ENCODE measurements around the gene SOWAHA. TPM values are rescaled to one million over a fixed set of nuclear protein-coding genes. Genes with fewer than 3 reads are reported as not detected.
A peak's percentile ranks its signal among the peaks of the same experiment; 100 is the strongest.

The SOWAHA gene
- total and polyA plus RNA-seq, 4 donors, result 0.18 to 9.5 (median 0.41) TPM; not detected in 1

GRCh38 chr5:132776131-132776937 lies 36.8 kb upstream of the SOWAHA start:
- 1 to 2% methylated on average over 39 of the region's 39 CpGs for WGBS, 2 donors
- H3K4me1 ChIP-seq (ENCODE audit: control insufficient read depth in 1 of 2, insufficient read depth in 2 of 2, low read length in 2 of 2), result peaks cover 0 to 8% of the 10 kb centered on the region in 2 donors
- H3K27ac ChIP-seq (ENCODE audit: low read depth in 1 of 2, low read length in 2 of 2), result peak overlapping the region; percentile 75 to 83
- H3K36me3 ChIP-seq (ENCODE audit: control insufficient read depth in 1 of 2, insufficient read depth in 2 of 2, low read length in 1 of 2), result no peaks in the 10 kb centered on the region
- no peaks in the 10 kb centered on the region for H3K27me3 ChIP-seq (ENCODE audit: control insufficient read depth in 1 of 2, insufficient read depth in 2 of 2, low read length in 1 of 2)
- DNase-seq, result peak in 1 of 2 donors; percentile 60
- no peaks in the 10 kb centered on the region for H3K9me3 ChIP-seq (ENCODE audit: control insufficient read depth, low read length)
- H3K4me3 ChIP-seq (ENCODE audit: low read length in 2 of 2), result peak overlapping the region; percentile 90 to 97
- no peak for ATAC-seq (ENCODE audit: low FRiP score)
- intact Hi-C loops (cut with DNase I), result no loop called here

DNA sequence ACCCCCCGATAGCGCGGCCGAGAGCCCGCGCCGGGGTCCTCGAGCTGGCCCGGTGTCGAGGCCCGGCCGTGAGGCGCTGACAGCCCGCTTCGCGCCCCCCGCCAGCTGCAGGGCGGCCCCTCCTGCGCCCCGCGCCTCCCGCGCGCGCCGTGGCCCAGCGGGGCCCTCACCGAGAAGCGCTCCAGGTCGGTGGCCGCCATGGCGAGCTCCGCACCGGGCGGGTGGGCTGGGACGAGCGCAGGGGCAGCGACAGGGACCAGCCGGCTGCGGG lies 36.2 kb upstream of the SOWAHA start:
- no peak for ATAC-seq (ENCODE audit: low FRiP score)
- Histone ChIP-seq H3K36me3 (ENCODE audit: control insufficient read depth in 1 of 2, insufficient read depth in 2 of 2, low read length in 1 of 2) (no peaks in the 10 kb centered on the region), H3K4me3 (ENCODE audit: low read length in 2 of 2) (peak overlapping the region; percentile 90 to 97), H3K27ac (ENCODE audit: low read depth in 1 of 2, low read length in 2 of 2) (peak overlapping the region; percentile 65 to 83), H3K9me3 (ENCODE audit: control insufficient read depth, low read length) (no peaks in the 10 kb centered on the region), H3K4me1 (ENCODE audit: control insufficient read depth in 1 of 2, insufficient read depth in 2 of 2, low read length in 2 of 2) (peaks cover 0 to 8% of the 10 kb centered on the region in 2 donors), H3K27me3 (ENCODE audit: control insufficient read depth in 1 of 2, insufficient read depth in 2 of 2, low read length in 1 of 2) (no peaks in the 10 kb centered on the region)
- 1% methylated on average over 15 to 40 of the region's 40 CpGs for WGBS, 2 donors
- intact Hi-C loops (cut with DNase I), result no loop called here
- DNase-seq, result no peak

GRCh38 chr5:132777209-132778069 lies 35.7 kb upstream of the SOWAHA start, which contains the start of gene SEPTIN8:
Gene SEPTIN8, minus strand, starts transcription at chr5:132777239. Its CDS starts 102 bp downstream, at chr5:132777137.
- H3K27me3 ChIP-seq (ENCODE audit: control insufficient read depth in 1 of 2, insufficient read depth in 2 of 2, low read length in 1 of 2), result no peaks in the 10 kb centered on the region
- peak; percentile 74 to 88 for DNase-seq
- peak within 1 kb of the TSS; percentile 83 to 91 for H3K27ac ChIP-seq (ENCODE audit: low read depth in 1 of 2, low read length in 2 of 2)
- peak; percentile 77 for ATAC-seq (ENCODE audit: low FRiP score)
- 0 to 1% methylated on average over 54 to 82 of the region's 82 CpGs for WGBS, 2 donors
- H3K9me3 ChIP-seq (ENCODE audit: control insufficient read depth, low read length), result no peaks in the 10 kb centered on the region
- intact Hi-C loops (cut with DNase I), result no loop called here
- no peaks in the 10 kb centered on the region for H3K36me3 ChIP-seq (ENCODE audit: control insufficient read depth in 1 of 2, insufficient read depth in 2 of 2, low read length in 1 of 2)
- peak within 1 kb of the TSS; percentile 90 to 97 for H3K4me3 ChIP-seq (ENCODE audit: low read length in 2 of 2)
- peaks cover 4 to 5% of the 10 kb centered on the region in 2 donors for H3K4me1 ChIP-seq (ENCODE audit: control insufficient read depth in 1 of 2, insufficient read depth in 2 of 2, low read length in 2 of 2)

DNA sequence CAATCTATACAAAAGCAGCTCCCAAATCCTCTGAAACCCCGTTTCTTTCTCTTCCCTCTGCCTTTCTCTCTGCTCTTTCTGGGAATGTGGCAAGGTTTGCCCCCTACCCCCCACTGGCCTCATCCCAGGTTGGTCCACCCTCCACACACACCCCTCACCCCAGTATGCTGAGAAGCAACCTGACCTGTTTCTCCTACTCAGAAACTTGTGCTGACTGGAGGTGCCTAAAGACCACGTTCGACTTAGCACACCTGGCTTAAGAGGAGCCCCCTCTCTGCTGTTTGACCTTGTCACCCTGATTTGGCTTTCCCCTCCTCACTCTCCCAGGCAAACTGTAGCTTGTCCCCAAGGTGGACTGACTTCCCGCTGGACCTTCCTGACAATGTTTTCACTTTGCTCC lies 35.0 kb upstream of the SOWAHA start:
- no peak for ATAC-seq (ENCODE audit: low FRiP score)
- no peaks in the 10 kb centered on the region for H3K27me3 ChIP-seq (ENCODE audit: control insufficient read depth in 1 of 2, insufficient read depth in 2 of 2, low read length in 1 of 2)
- no peaks in the 10 kb centered on the region for H3K36me3 ChIP-seq (ENCODE audit: control insufficient read depth in 1 of 2, insufficient read depth in 2 of 2, low read length in 1 of 2)
- H3K4me1 ChIP-seq (ENCODE audit: control insufficient read depth in 1 of 2, insufficient read depth in 2 of 2, low read length in 2 of 2), result peaks cover 4 to 5% of the 10 kb centered on the region in 2 donors
- DNase-seq, result no peak
- H3K4me3 ChIP-seq (ENCODE audit: low read length in 2 of 2), result peak overlapping the region in 1 of 2 donors; percentile 97
- H3K9me3 ChIP-seq (ENCODE audit: control insufficient read depth, low read length), result no peaks in the 10 kb centered on the region
- peak overlapping the region in 1 of 2 donors; percentile 91 for H3K27ac ChIP-seq (ENCODE audit: low read depth in 1 of 2, low read length in 2 of 2)
- intact Hi-C loops (cut with DNase I), result no loop called here
- WGBS, 2 donors, result 47 to 54% methylated on average over 4 of the region's 4 CpGs

DNA sequence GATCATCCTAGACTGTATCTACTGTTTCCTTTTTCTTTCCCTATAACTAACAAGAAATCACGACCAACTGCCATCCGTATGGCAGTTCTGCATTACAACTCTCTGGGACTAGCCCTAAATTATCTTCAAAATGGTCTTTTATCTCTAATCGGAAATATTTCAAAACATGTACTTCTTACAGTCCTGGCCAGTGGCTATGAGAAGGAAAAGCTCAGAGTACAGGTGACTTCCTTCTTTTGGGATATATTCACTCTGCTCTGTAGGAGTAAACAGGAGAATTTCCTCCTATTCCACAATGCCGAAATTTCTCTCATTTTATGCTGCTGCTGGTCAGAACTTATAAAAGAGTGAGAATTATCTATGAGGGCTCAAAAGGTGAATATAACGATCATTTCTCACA lies 34.2 kb upstream of the SOWAHA start:
- H3K9me3 ChIP-seq (ENCODE audit: control insufficient read depth, low read length), result no peaks in the 10 kb centered on the region
- H3K4me3 ChIP-seq (ENCODE audit: low read length in 2 of 2), result no peak overlapping the region
- H3K27me3 ChIP-seq (ENCODE audit: control insufficient read depth in 1 of 2, insufficient read depth in 2 of 2, low read length in 1 of 2), result no peaks in the 10 kb centered on the region
- WGBS, 2 donors, result 72% methylated on average over 5 of the region's 5 CpGs
- H3K4me1 ChIP-seq (ENCODE audit: control insufficient read depth in 1 of 2, insufficient read depth in 2 of 2, low read length in 2 of 2), result peaks cover 1 to 4% of the 10 kb centered on the region in 2 donors
- no peak for DNase-seq
- no peaks in the 10 kb centered on the region for H3K36me3 ChIP-seq (ENCODE audit: control insufficient read depth in 1 of 2, insufficient read depth in 2 of 2, low read length in 1 of 2)
- intact Hi-C loops (cut with DNase I), result no loop called here
- no peak overlapping the region for H3K27ac ChIP-seq (ENCODE audit: low read depth in 1 of 2, low read length in 2 of 2)
- no peak for ATAC-seq (ENCODE audit: low FRiP score)

GRCh38 chr5:132779961-132780360 lies 33.1 kb upstream of the SOWAHA start:
- ATAC-seq (ENCODE audit: low FRiP score), result no peak
- Histone ChIP-seq H3K4me3 (ENCODE audit: low read length in 2 of 2) (no peak overlapping the region), H3K27me3 (ENCODE audit: control insufficient read depth in 1 of 2, insufficient read depth in 2 of 2, low read length in 1 of 2) (no peaks in the 10 kb centered on the region), H3K4me1 (ENCODE audit: control insufficient read depth in 1 of 2, insufficient read depth in 2 of 2, low read length in 2 of 2) (peaks cover 0 to 4% of the 10 kb centered on the region in 2 donors), H3K27ac (ENCODE audit: low read depth in 1 of 2, low read length in 2 of 2) (no peak overlapping the region), H3K36me3 (ENCODE audit: control insufficient read depth in 1 of 2, insufficient read depth in 2 of 2, low read length in 1 of 2) (no peaks in the 10 kb centered on the region), H3K9me3 (ENCODE audit: control insufficient read depth, low read length) (no peaks in the 10 kb centered on the region)
- DNase-seq, result no peak
- 80 to 82% methylated on average over 3 of the region's 3 CpGs for WGBS, 2 donors
- intact Hi-C loops (cut with DNase I), result no loop called here

DNA sequence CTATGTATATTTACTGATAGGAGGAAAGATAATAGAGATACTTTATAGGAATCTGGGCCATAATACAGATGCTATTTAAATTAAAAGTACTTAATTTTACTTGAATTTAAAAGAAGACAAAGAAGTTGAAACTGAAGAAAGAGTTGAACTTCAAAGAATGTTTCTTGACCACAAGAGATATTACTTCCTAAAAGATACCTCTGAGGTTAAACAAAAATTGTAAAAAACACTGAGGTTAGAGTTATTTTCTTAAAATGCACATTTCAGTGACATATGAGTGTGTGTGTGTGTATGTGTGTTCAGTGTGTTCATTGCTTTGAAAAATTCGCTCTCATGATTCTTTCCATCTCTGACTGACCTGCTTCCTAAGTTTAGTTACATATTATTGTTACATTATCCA lies 32.5 kb upstream of the SOWAHA start:
- DNase-seq (no peak), ATAC-seq (ENCODE audit: low FRiP score) (no peak)
- Histone ChIP-seq H3K27ac (ENCODE audit: low read depth in 1 of 2, low read length in 2 of 2) (no peak overlapping the region), H3K4me1 (ENCODE audit: control insufficient read depth in 1 of 2, insufficient read depth in 2 of 2, low read length in 2 of 2) (peaks cover 0 to 8% of the 10 kb centered on the region in 2 donors), H3K9me3 (ENCODE audit: control insufficient read depth, low read length) (no peaks in the 10 kb centered on the region), H3K27me3 (ENCODE audit: control insufficient read depth in 1 of 2, insufficient read depth in 2 of 2, low read length in 1 of 2) (no peaks in the 10 kb centered on the region), H3K36me3 (ENCODE audit: control insufficient read depth in 1 of 2, insufficient read depth in 2 of 2, low read length in 1 of 2) (no peaks in the 10 kb centered on the region), H3K4me3 (ENCODE audit: low read length in 2 of 2) (no peak overlapping the region)
- intact Hi-C loops (cut with DNase I), result no loop called here
- WGBS, 2 donors, result 91 to 97% methylated on average over 1 of the region's 1 CpG

GRCh38 chr5:132781029-132781428 lies 32.1 kb upstream of the SOWAHA start:
- Histone ChIP-seq H3K27ac (ENCODE audit: low read depth in 1 of 2, low read length in 2 of 2) (no peak overlapping the region), H3K4me3 (ENCODE audit: low read length in 2 of 2) (no peak overlapping the region), H3K4me1 (ENCODE audit: control insufficient read depth in 1 of 2, insufficient read depth in 2 of 2, low read length in 2 of 2) (peaks cover 0 to 8% of the 10 kb centered on the region in 2 donors), H3K36me3 (ENCODE audit: control insufficient read depth in 1 of 2, insufficient read depth in 2 of 2, low read length in 1 of 2) (no peaks in the 10 kb centered on the region), H3K27me3 (ENCODE audit: control insufficient read depth in 1 of 2, insufficient read depth in 2 of 2, low read length in 1 of 2) (no peaks in the 10 kb centered on the region), H3K9me3 (ENCODE audit: control insufficient read depth, low read length) (no peaks in the 10 kb centered on the region)
- intact Hi-C loops (cut with DNase I), result no loop called here
- ATAC-seq (ENCODE audit: low FRiP score), result no peak
- 97 to 98% methylated on average over 4 of the region's 4 CpGs for WGBS, 2 donors
- DNase-seq, result no peak

Measured in aorta (tissue), 5 donors.